HL-60/S4 treated with phorbol 12-myristate 13-acetate at 8.2 ng/mL for 4 days and 3 days (cell line): ENCODE measurements around the gene SND1.

Source experiments
- in situ Hi-C: fragments of 300-500 bp; cut with MboI; formaldehyde crosslinking; loops from 2 replicates; pipeline ENCODE4 v1.15.0; 2022; ENCODE audit warnings: low sequenced_read_pairs

Gene SND1

GRCh38 chr7:127760436-127761031 is 108.5 kb downstream of the SND1 start:
- in situ Hi-C loops: no loop called here

- in situ Hi-C loops: no loop called here
These were observed 109.2 kb downstream of the SND1 start for GRCh38 chr7:127761196-127761595.

- in situ Hi-C loops: no loop called here
These were observed 112.7 kb downstream of the SND1 start for GRCh38 chr7:127764681-127765080.

GRCh38 chr7:127765150-127765549 is 113.2 kb downstream of the SND1 start:
- in situ Hi-C loops: no loop called here

GRCh38 chr7:127766831-127767459 is 115.0 kb downstream of the SND1 start:
- in situ Hi-C loops: no loop called here

DNA sequence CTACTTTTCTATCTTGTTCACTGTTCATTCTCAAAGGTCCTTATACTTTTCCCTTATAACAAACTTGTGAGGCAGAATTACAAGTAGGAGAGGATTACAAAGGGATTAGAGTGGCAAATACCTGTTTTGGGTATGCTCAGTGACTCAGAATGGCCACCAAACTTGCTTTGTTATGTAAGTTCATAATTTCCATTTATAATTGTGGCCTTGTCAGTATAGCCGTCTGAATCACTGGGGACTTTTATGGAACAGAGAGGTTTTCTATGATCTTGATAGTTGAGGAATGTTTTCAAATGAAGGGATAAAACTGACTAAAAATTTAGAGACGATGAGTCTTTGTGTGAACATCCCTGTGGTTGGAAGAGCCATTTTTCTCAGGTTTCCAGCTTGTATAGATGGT is 116.2 kb downstream of the SND1 start:
- in situ Hi-C loops: no loop called here

DNA sequence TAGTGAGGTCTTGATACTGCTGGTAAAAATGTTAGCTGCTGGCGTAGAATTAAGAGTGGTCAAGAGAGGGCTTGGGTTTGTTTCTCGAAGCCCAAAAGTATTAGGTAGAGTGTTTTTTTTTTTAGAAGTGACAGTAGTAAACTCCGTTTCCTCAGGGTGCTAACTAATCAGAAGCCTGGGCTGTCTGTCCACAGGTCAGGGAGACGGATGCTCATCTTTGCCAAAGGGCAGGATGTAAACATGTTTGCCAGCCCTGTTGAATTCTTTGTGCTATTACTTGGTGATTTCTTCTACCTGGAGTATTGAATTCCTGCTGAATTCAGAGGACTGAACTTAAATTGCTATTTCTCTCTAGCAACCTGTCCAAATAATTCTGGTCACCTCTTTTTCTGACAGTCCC is 117.1 kb downstream of the SND1 start:
- in situ Hi-C loops: no loop called here

GRCh38 chr7:127769696-127770400 is 117.9 kb downstream of the SND1 start:
- in situ Hi-C loops: no loop called here

DNA sequence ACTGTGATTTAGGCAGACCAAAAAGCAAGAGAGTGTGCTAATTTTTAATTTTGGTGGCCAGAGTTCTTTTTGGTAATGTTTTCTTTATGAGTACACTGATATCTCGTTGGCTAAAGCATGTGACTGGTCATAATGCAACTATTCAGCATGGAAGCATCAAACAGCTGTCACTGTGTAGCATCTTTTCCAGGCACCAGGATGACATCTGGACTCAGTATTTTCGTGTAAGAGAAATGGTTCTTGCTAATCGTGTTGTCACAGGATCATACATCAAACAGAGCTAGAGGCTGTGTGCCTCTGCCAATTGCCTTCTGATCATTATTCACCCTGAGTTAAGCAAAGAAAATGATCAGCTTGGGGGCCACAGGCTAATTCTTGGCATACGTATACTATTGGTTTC is 118.9 kb downstream of the SND1 start:
- in situ Hi-C loops: no loop called here

GRCh38 chr7:127771707-127772106 is 119.7 kb downstream of the SND1 start:
- in situ Hi-C loops: no loop called here

DNA sequence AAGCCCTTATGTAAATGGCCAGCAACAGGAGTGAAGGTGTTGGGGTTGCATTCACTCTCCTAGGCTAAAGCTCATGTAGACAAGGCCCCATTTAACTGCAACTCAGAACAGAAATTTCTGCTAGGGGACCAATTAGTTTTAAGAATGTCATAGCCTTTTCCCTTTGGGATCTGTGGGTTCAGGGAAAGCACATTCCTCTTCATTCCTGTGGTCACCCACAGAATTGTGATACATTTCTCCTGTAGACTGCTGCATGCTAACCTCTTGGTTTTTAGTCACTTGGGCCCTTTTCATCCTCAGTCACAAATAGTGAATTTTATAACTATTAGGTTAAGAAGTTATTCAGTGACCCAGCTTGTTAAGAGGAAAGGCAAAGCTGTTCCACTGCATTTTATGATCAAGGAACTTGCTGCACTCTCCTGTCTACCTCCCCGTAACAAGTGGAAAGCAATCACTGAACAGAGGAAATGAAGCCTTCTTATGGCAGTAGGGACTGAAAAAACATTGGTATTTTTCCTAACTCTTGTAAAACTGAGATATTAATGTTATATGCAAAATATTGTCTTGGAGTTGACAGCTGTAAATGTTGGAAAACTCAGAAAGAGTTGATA is 124.9 kb downstream of the SND1 start:
- in situ Hi-C loops: no loop called here

GRCh38 chr7:127780489-127780888 is 128.5 kb downstream of the SND1 start:
- in situ Hi-C loops: no loop called here

DNA sequence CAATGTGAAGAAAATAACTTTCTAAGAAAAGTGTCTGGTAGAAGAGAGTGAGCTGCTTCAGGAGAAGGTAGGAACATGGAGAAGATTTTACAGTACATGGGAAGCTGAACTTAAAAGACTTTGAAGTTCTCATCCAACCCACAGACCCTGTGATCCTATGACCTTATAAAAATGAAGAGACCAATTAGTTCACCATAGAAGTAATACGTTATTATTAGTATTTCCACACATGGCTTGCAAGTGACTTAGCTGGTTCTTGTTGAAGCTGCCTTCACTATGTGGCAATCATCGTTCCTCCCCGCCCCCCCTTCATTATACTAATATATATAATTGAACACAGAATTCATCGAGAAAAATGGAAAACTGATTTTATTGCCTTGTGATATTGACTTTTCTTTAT is 129.1 kb downstream of the SND1 start:
- in situ Hi-C loops: no loop called here

GRCh38 chr7:127782075-127782474 is 130.1 kb downstream of the SND1 start:
- in situ Hi-C loops: no loop called here

- in situ Hi-C loops: no loop called here
These were observed 130.9 kb downstream of the SND1 start for GRCh38 chr7:127782654-127783559.

- in situ Hi-C loops: no loop called here
These were observed 134.2 kb downstream of the SND1 start for GRCh38 chr7:127786184-127786583.

GRCh38 chr7:127789031-127789430 is 137.0 kb downstream of the SND1 start:
- in situ Hi-C loops: no loop called here

- in situ Hi-C loops: no loop called here
These were observed 139.6 kb downstream of the SND1 start for GRCh38 chr7:127791446-127792189.

DNA sequence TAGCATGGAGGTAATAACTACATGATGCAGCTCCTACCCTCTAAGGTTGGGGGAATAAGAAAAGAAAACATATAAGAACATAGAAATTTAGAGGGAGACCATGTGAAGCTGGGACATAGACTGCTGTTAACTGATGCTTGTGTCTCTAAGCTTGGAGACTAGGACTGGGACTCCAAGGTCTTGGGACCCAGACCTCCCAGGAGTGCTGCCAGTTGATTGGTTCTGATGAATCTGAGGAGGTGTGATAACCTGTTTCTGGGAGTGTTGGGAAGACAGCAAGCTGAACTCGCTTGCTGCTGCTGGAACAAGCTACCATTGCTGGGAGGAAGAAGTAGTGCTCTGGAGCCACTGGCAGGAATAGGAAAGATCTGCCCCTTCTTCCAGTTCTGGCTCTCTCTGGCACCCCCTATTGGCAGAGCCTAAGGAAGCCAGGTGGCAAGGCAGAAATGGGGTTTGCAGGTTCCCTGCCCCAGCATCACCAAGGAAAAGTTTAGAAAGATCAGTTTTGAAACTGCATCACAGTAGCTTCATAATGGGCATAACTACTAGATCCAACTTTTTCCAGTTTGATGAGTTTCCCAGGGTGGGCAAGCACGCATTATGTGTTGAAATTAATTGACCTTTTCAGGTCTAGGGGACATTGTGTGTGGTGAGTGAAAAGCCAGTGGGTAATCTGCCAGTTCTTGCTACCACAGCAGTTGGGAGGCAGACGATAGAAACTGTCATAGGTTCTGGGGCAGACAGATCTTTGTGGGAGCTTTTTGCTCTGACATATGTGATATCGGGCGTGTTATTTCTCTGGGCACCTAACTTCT is 140.7 kb downstream of the SND1 start:
- in situ Hi-C loops: no loop called here
